ENCODE measurements around the gene FXYD2.

GRCh38 chr11:117829369-117829725, 4.8 kb upstream of the FXYD2 start:
- TF ChIP-seq EZH2 (IDR thresholded peaks at IDR 0.05; ENCODE audit: low read length, unreplicated experiment) (no peak), CTCF (conservative IDR thresholded peaks at IDR 0.05; ENCODE audit: low read depth, low read length) (no peak), EZH2phosphoT487 (IDR thresholded peaks at IDR 0.05; ENCODE audit: borderline replicate concordance, low read length) (no peak)
